Stimulated activated CD4-positive, alpha-beta T cell treated with anti-CD3 and anti-CD28 coated beads, Interleukin-1b, Interleukin-23, amount 100 ng/mL, for 48 hours (primary cell): ENCODE measurements around the gene DHDH.
A peak's percentile ranks its signal among the peaks of the same experiment; 100 is the strongest.

ENCODE experiments used
- DNase-seq: peaks from one replicate; pipeline ENCODE4 v3.0.0-alpha.2; 2020

Gene DHDH

GRCh38 chr19:48950830-48951519 is 17.5 kb downstream of the DHDH start:
- no peak for DNase-seq

GRCh38 chr19:48953141-48953540 is 19.6 kb downstream of the DHDH start:
- DNase-seq = no peak

- no peak for DNase-seq
These were observed 20.6 kb downstream of the DHDH start for GRCh38 chr19:48953990-48954594.

GRCh38 chr19:48954595-48955307 is 21.3 kb downstream of the DHDH start, which contains the start of gene BAX:
Gene BAX (plus strand): TSS chr19:48954875. CDS start chr19:48954929, 54 bp downstream.
- peak; percentile 97 for DNase-seq

- DNase-seq = no peak
These were observed 21.9 kb downstream of the DHDH start for GRCh38 chr19:48955308-48955958.

GRCh38 chr19:48958006-48958405 is 24.5 kb downstream of the DHDH start:
- DNase-seq = no peak

GRCh38 chr19:48959341-48960239 is 26.1 kb downstream of the DHDH start:
- no peak for DNase-seq

- DNase-seq = no peak
These were observed 27.7 kb downstream of the DHDH start for GRCh38 chr19:48961051-48961649.

- DNase-seq = no peak
These were observed 28.2 kb downstream of the DHDH start for GRCh38 chr19:48961673-48962028.

GRCh38 chr19:48962029-48962848 is 28.7 kb downstream of the DHDH start:
- peak; percentile 22 for DNase-seq

- DNase-seq = no peak
These were observed 29.3 kb downstream of the DHDH start for GRCh38 chr19:48962849-48963165.

- DNase-seq = peak; percentile 78
These were observed 30.1 kb downstream of the DHDH start for GRCh38 chr19:48963371-48964204.

- DNase-seq = peak; percentile 21
These were observed 30.9 kb downstream of the DHDH start for GRCh38 chr19:48964205-48965039.

GRCh38 chr19:48965040-48965805 is 31.7 kb downstream of the DHDH start, which contains the start of gene FTL:
Gene FTL (plus strand): TSS chr19:48965309. CDS start chr19:48965508, 199 bp downstream.
- DNase-seq = peak; percentile 94

- DNase-seq = peak; percentile 92
These were observed 32.5 kb downstream of the DHDH start for GRCh38 chr19:48965806-48966540.

GRCh38 chr19:48966541-48967345 is 33.2 kb downstream of the DHDH start:
- no peak for DNase-seq
